HCT116 (cell line): Measurements from ENCODE around the gene AURKA. TPM values are rescaled to one million over a fixed set of nuclear protein-coding genes. Genes with fewer than 3 reads are reported as not detected.

Experiments
- ATAC-seq: fragments of 200-7000 bp; cut with Tn5 transposase; 2 replicates; pipeline ENCODE4 v1.9.1; 2020; ENCODE audit warnings: mild to moderate bottlenecking, moderate library complexity
- BruUV-seq: library from RNA; stranded (reverse); fragments of 400-500 nt; replicated peaks from 2 replicates; lab custom pipeline; 2021; lab: Mats Ljungman, UMichigan
- CTCF ChIA-PET: fragments of 300-600 bp; sonication (Branson Sonifier 250); formaldehyde crosslinking; loops from one replicate; lab custom pipeline; 2021; ENCODE audit warnings: antibody characterized with exemption; lab: Charles Lee
- POLR2A ChIA-PET: fragments of 300-600, 350-600 bp; sonication (Branson Sonifier 250); formaldehyde crosslinking; loops from one replicate; lab custom pipeline; 2021; ENCODE audit warnings: antibody characterized with exemption; lab: Charles Lee
- RAD21 ChIA-PET, 2 experiments: fragments of 300-600 bp; sonication (Branson Sonifier 250); formaldehyde crosslinking; loops; one replicate each; lab custom pipeline; 2023; ENCODE audit warnings: low total read pairs in 2 of 2; ENCODE audit not compliant: uncharacterized antibody in 2 of 2, unreplicated experiment in 2 of 2, low non-redundant PET in 1 of 2; lab: Charles Lee
- DNase-seq: peaks from one replicate; pipeline ENCODE4 v3.0.0-alpha.2; 2010; ENCODE audit warnings: low read depth, low spot score
- H2AFZ ChIP-seq: fragments of 200-600 bp; shearing (Covaris generic), sonication (generic); 2 replicates; pipeline ENCODE4 v1.6.1; 2017; ENCODE audit warnings: low read depth, mixed run types, mixed read lengths, antibody characterized with exemption, low read length; ENCODE audit not compliant: poor library complexity, severe bottlenecking
- H3K27ac ChIP-seq: 2 replicates; pipeline ENCODE4 v1.5.1; 2012; ENCODE audit warnings: low read depth, low read length
- H3K27me3 ChIP-seq: fragments of 200-600 bp; sonication (generic); 2 replicates; pipeline ENCODE4 v1.6.1; 2016; ENCODE audit warnings: mixed run types, low read length, mixed read lengths; ENCODE audit not compliant: insufficient read depth
- H3K36me3 ChIP-seq, 2 experiments: fragments of 200-500 bp in 1 of 2; fragments of 200-600 bp in 1 of 2; sonication (Bioruptor generic) in 1 of 2; sonication (generic) in 1 of 2; 2 replicates each; pipeline versions ENCODE4 v1.5.1 to v1.6.1; 2014 to 2016; ENCODE audit warnings: low read length in 2 of 2, inconsistent platforms in 1 of 2, mixed read lengths in 1 of 2, mixed run types in 1 of 2; ENCODE audit not compliant: insufficient read depth in 2 of 2, control insufficient read depth in 1 of 2
- H3K4me1 ChIP-seq, 2 experiments: fragments of 200-600 bp in 1 of 2; sonication (generic) in 1 of 2; 2 replicates each; pipeline versions ENCODE4 v1.5.1 to v1.6.1; 2012 to 2017; ENCODE audit warnings: low read length in 2 of 2, inconsistent platforms in 1 of 2, mild to moderate bottlenecking in 1 of 2, mixed read lengths in 1 of 2, mixed run types in 1 of 2, moderate library complexity in 1 of 2; ENCODE audit not compliant: insufficient read depth in 2 of 2, control insufficient read depth in 1 of 2
- H3K4me2 ChIP-seq: fragments of 200-600 bp; sonication (generic); 2 replicates; pipeline ENCODE4 v1.6.1; 2017; ENCODE audit warnings: mixed run types, low read length, mixed read lengths
- H3K4me3 ChIP-seq, 2 experiments: fragments of 200-600 bp in 1 of 2; sonication (generic) in 1 of 2; replicated peaks in 1 of 2; 2 replicates each; pipeline ENCODE4 v1.5.1; 2011 to 2016; ENCODE audit warnings: low read length in 2 of 2, control low read depth in 1 of 2, low read depth in 1 of 2, mild to moderate bottlenecking in 1 of 2, mixed read lengths in 1 of 2, mixed run types in 1 of 2
- H3K79me2 ChIP-seq: fragments of 200-600 bp; sonication (generic); 2 replicates; pipeline ENCODE4 v1.6.1; 2017; ENCODE audit warnings: mild to moderate bottlenecking, mixed run types, low read length, moderate library complexity, mixed read lengths; ENCODE audit not compliant: insufficient read depth
- H3K9ac ChIP-seq: fragments of 200-600 bp; sonication (generic); 2 replicates; pipeline ENCODE4 v1.6.1; 2016; ENCODE audit warnings: low read length, mixed read lengths
- H3K9me2 ChIP-seq: fragments of 200-600 bp; sonication (generic), shearing (Covaris generic); 2 replicates; pipeline ENCODE4 v1.6.1; 2017; ENCODE audit warnings: mixed run types, mild to moderate bottlenecking, moderate library complexity; ENCODE audit not compliant: insufficient read depth
- H3K9me3 ChIP-seq, 2 experiments: fragments of 200-500 bp in 1 of 2; fragments of 200-600 bp in 1 of 2; sonication (Bioruptor generic) in 1 of 2; sonication (generic) in 1 of 2; 2 replicates each; pipeline ENCODE4 v1.6.1; 2014 to 2017; ENCODE audit warnings: low read length in 2 of 2, mixed read lengths in 2 of 2, inconsistent platforms in 1 of 2, low read depth in 1 of 2, mild to moderate bottlenecking in 1 of 2, mixed run types in 1 of 2, moderate library complexity in 1 of 2; ENCODE audit not compliant: control insufficient read depth in 1 of 2, insufficient read depth in 1 of 2
- H4K20me1 ChIP-seq: fragments of 200-600 bp; sonication (generic), shearing (Covaris generic); 2 replicates; pipeline ENCODE4 v1.6.1; 2017; ENCODE audit warnings: mixed run types, mild to moderate bottlenecking, moderate library complexity; ENCODE audit not compliant: insufficient read depth
- CEBPB ChIP-seq: IDR thresholded peaks from 2 replicates; pipeline ENCODE4 v1.6.1; 2012; ENCODE audit warnings: low read depth
- ELF1 ChIP-seq: IDR thresholded peaks from 2 replicates; pipeline ENCODE4 v1.6.1; 2012; ENCODE audit warnings: low read depth, borderline replicate concordance
- MAX ChIP-seq: IDR thresholded peaks from 2 replicates; pipeline ENCODE4 v1.6.1; 2012
- TCF7L2 ChIP-seq: IDR thresholded peaks from 2 replicates; pipeline ENCODE4 v1.7.0; 2011; ENCODE audit warnings: borderline replicate concordance, inconsistent platforms; ENCODE audit not compliant: insufficient read depth, insufficient read length; ENCODE audit errors: extremely low read depth
- YY1 ChIP-seq: IDR thresholded peaks from 2 replicates; pipeline ENCODE4 v1.6.1; 2011; ENCODE audit warnings: low read length, low read depth, moderate library complexity, mild to moderate bottlenecking; ENCODE audit not compliant: insufficient replicate concordance; ENCODE audit errors: extremely low read depth
- ZFX ChIP-seq: fragments of 450-650 bp; IDR thresholded peaks from 2 replicates; pipeline ENCODE4 v1.6.1; 2017
- intact Hi-C: fragments of 100-400 bp; cut with micrococcal nuclease; formaldehyde crosslinking; loops from 2 replicates; pipeline ENCODE4 v1.10.0; 2022
- total RNA-seq: library from RNA; stranded (reverse); gene quantifications from one replicate; pipeline ENCODE4 v1.2.1, GENCODE V29; 2021; ENCODE audit not compliant: unreplicated experiment
- TF ChIP-seq, protein P1 (sequence below): IDR thresholded peaks from 2 replicates; pipeline ENCODE4 v1.6.1; 2012; ENCODE audit warnings: low read depth

Gene AURKA
- total RNA-seq, 1 experiment from 2014 or later = 80.1 TPM

DNA sequence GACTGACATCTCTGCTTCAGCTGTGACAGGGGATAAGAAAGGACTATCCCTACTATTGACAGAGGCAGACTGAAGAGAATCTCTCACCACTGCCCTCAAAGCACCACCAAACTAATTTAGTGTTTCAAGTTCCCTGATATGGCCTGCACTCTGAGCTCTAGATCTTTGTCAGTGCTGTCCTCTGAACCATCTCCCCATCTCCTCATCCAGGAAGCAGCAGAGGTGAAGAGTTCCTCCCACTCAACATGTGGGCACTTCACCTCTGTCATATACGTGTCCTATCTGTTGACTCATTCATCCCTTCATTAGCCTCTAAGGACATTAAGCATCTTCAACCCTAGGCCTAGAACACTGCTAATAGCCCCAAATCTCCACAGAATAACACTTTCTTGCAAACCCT, 19.2 kb downstream of the AURKA start:
- Histone ChIP-seq H3K4me2 (no peak overlapping the region), H3K9me2 (no peaks in the 10 kb centered on the region), H3K4me1 (no peaks in the 10 kb centered on the region), H2AFZ (no peak overlapping the region), H3K27ac (no peak overlapping the region), H3K9ac (no peak overlapping the region), H4K20me1 (no peaks in the 10 kb centered on the region), H3K9me3 (no peaks in the 10 kb centered on the region), H3K27me3 (no peaks in the 10 kb centered on the region), H3K4me3 (no peak overlapping the region), H3K79me2 (peaks cover 74% of the 10 kb centered on the region), H3K36me3 (peaks cover 51 to 59% of the 10 kb centered on the region in 2 experiments)
- ChIA-PET RAD21 (no interaction called here), CTCF (no interaction called here), POLR2A (interaction anchor here (1.0 kb wide), 1 partner anchor 19 kb away, joined by 3 read pairs; the partner anchor contains the start of genes AURKA and CSTF1)
- BruUV-seq = no TSS peak
- ATAC-seq (no peak), DNase-seq (no peak)
- TF ChIP-seq YY1 (no peak), CEBPB (no peak), MAX (no peak), ZFX (no peak), TCF7L2 (no peak), ELF1 (no peak)
- TF ChIP-seq, protein P1, sequence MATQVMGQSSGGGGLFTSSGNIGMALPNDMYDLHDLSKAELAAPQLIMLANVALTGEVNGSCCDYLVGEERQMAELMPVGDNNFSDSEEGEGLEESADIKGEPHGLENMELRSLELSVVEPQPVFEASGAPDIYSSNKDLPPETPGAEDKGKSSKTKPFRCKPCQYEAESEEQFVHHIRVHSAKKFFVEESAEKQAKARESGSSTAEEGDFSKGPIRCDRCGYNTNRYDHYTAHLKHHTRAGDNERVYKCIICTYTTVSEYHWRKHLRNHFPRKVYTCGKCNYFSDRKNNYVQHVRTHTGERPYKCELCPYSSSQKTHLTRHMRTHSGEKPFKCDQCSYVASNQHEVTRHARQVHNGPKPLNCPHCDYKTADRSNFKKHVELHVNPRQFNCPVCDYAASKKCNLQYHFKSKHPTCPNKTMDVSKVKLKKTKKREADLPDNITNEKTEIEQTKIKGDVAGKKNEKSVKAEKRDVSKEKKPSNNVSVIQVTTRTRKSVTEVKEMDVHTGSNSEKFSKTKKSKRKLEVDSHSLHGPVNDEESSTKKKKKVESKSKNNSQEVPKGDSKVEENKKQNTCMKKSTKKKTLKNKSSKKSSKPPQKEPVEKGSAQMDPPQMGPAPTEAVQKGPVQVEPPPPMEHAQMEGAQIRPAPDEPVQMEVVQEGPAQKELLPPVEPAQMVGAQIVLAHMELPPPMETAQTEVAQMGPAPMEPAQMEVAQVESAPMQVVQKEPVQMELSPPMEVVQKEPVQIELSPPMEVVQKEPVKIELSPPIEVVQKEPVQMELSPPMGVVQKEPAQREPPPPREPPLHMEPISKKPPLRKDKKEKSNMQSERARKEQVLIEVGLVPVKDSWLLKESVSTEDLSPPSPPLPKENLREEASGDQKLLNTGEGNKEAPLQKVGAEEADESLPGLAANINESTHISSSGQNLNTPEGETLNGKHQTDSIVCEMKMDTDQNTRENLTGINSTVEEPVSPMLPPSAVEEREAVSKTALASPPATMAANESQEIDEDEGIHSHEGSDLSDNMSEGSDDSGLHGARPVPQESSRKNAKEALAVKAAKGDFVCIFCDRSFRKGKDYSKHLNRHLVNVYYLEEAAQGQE = no peak
- intact Hi-C loops = no loop called here
